Loucy (cell line): ENCODE data around the gene ANO2.

Experiments used
- H2AFZ ChIP-seq: fragments of 200-600 bp; sonication (generic); 2 replicates; pipeline ENCODE4 v1.6.0; 2016; ENCODE audit warnings: antibody characterized with exemption, mild to moderate bottlenecking, low read length, moderate library complexity
- H3F3A ChIP-seq: fragments of 200-600 bp; 2 replicates; pipeline ENCODE4 v1.6.0; 2016; ENCODE audit warnings: antibody characterized with exemption, low read depth, mild to moderate bottlenecking
- H3K27me3 ChIP-seq: fragments of 200-600 bp; sonication (generic); 2 replicates; pipeline ENCODE4 v1.6.1; 2014; ENCODE audit warnings: low read length, mild to moderate bottlenecking; ENCODE audit not compliant: insufficient read depth, poor library complexity, severe bottlenecking
- H3K36me3 ChIP-seq: fragments of 200-600 bp; sonication (generic); 2 replicates; pipeline ENCODE4 v1.6.1; 2016; ENCODE audit warnings: low read length; ENCODE audit not compliant: insufficient read depth
- H3K4me1 ChIP-seq: fragments of 200-600 bp; sonication (generic); 2 replicates; pipeline ENCODE4 v1.5.1; 2014; ENCODE audit warnings: low read length, mild to moderate bottlenecking; ENCODE audit not compliant: insufficient read depth, poor library complexity, severe bottlenecking
- H3K4me2 ChIP-seq: fragments of 200-600 bp; sonication (generic); 2 replicates; pipeline ENCODE4 v1.6.0; 2014; ENCODE audit warnings: antibody characterized with exemption, low read length, low read depth, mild to moderate bottlenecking; ENCODE audit not compliant: poor library complexity, severe bottlenecking
- H3K4me3 ChIP-seq: fragments of 200-600 bp; sonication (generic); 2 replicates; pipeline ENCODE4 v1.5.1; 2014; ENCODE audit warnings: low read length, mild to moderate bottlenecking, mixed read lengths; ENCODE audit not compliant: poor library complexity, severe bottlenecking
- H3K79me2 ChIP-seq: fragments of 200-600 bp; sonication (generic); 2 replicates; pipeline ENCODE4 v1.6.1; 2014; ENCODE audit warnings: low read length; ENCODE audit not compliant: insufficient read depth
- H3K9ac ChIP-seq: fragments of 200-600 bp; sonication (generic); 2 replicates; pipeline ENCODE4 v1.6.0; 2014; ENCODE audit warnings: mild to moderate bottlenecking, low read depth, low read length, moderate library complexity; ENCODE audit not compliant: poor library complexity, severe bottlenecking
- H3K9me2 ChIP-seq: fragments of 200-600 bp; sonication (generic); replicated peaks from 2 replicates; pipeline ENCODE4 v1.6.1; 2016; ENCODE audit warnings: low read depth, low read length, mixed read lengths
- H3K9me3 ChIP-seq: fragments of 200-600 bp; sonication (generic); 2 replicates; pipeline ENCODE4 v1.6.1; 2014; ENCODE audit warnings: mild to moderate bottlenecking, antibody characterized with exemption, low read length, low read depth; ENCODE audit not compliant: insufficient read depth
- H4K20me1 ChIP-seq: fragments of 200-600 bp; sonication (generic); 2 replicates; pipeline ENCODE4 v1.6.0; 2014; ENCODE audit warnings: antibody characterized with exemption, low read length, mild to moderate bottlenecking; ENCODE audit not compliant: insufficient read depth, poor library complexity, severe bottlenecking
- EZH2phosphoT487 ChIP-seq: fragments of 200-600 bp; IDR thresholded peaks from 2 replicates; pipeline ENCODE4 v1.6.1; 2018; ENCODE audit warnings: antibody characterized with exemption, mild to moderate bottlenecking, moderate library complexity, borderline replicate concordance
- TF ChIP-seq, protein P1 (sequence below): fragments of 200-600 bp; sonication (generic); conservative IDR thresholded peaks from 2 replicates; pipeline ENCODE4 v1.5.1; 2014; ENCODE audit warnings: mild to moderate bottlenecking, antibody characterized with exemption, low read length

The ANO2 gene

DNA sequence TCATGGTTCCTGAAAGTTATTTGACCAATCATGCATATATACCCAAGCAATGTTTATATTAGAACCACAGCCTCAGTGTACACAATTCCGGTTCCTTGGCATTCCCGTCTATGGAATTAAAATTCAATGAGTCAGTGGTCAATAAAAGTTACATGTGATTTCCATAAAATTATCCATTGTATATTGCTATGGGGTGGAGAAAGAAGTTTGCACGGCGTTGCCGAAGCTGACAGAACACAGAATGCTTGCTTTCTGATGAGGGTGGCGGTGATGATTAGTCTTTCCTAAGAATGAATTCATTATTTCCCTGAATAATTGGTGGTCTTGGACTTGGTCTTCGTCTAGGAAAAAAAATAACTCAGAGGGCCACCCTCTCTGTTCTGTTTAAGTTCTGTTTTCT, 214.1 kb downstream of the ANO2 start:
- Histone ChIP-seq H4K20me1 (no peaks in the 10 kb centered on the region), H3K79me2 (no peaks in the 10 kb centered on the region), H3K4me1 (peaks cover 6% of the 10 kb centered on the region), H3K4me2 (no peak overlapping the region), H3K9ac (no peak overlapping the region), H3K9me3 (no peaks in the 10 kb centered on the region), H2AFZ (no peak overlapping the region), H3K27me3 (no peaks in the 10 kb centered on the region), H3K36me3 (no peaks in the 10 kb centered on the region), H3K9me2 (no peaks in the 10 kb centered on the region), H3K4me3 (no peak overlapping the region), H3F3A (no peaks in the 10 kb centered on the region)
- TF ChIP-seq, protein P1, sequence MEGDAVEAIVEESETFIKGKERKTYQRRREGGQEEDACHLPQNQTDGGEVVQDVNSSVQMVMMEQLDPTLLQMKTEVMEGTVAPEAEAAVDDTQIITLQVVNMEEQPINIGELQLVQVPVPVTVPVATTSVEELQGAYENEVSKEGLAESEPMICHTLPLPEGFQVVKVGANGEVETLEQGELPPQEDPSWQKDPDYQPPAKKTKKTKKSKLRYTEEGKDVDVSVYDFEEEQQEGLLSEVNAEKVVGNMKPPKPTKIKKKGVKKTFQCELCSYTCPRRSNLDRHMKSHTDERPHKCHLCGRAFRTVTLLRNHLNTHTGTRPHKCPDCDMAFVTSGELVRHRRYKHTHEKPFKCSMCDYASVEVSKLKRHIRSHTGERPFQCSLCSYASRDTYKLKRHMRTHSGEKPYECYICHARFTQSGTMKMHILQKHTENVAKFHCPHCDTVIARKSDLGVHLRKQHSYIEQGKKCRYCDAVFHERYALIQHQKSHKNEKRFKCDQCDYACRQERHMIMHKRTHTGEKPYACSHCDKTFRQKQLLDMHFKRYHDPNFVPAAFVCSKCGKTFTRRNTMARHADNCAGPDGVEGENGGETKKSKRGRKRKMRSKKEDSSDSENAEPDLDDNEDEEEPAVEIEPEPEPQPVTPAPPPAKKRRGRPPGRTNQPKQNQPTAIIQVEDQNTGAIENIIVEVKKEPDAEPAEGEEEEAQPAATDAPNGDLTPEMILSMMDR: no peak
- no peak for TF ChIP-seq EZH2phosphoT487

- Histone ChIP-seq H2AFZ (no peak overlapping the region), H3K9me3 (no peaks in the 10 kb centered on the region), H3K36me3 (no peaks in the 10 kb centered on the region), H3K9me2 (no peaks in the 10 kb centered on the region), H3K79me2 (no peaks in the 10 kb centered on the region), H3K4me2 (no peak overlapping the region), H4K20me1 (no peaks in the 10 kb centered on the region), H3K9ac (no peak overlapping the region), H3K27me3 (no peaks in the 10 kb centered on the region), H3K4me1 (peaks cover 38% of the 10 kb centered on the region), H3F3A (0 out of 2 replicates have a peak, but pooled peaks cover 4% of the 10 kb centered on the region), H3K4me3 (no peak overlapping the region)
- TF ChIP-seq, protein P1: no peak
- no peak for TF ChIP-seq EZH2phosphoT487
These were observed 221.3 kb downstream of the ANO2 start for GRCh38 chr12:5723711-5724252.

- no peak for TF ChIP-seq EZH2phosphoT487
These were observed 222.0 kb downstream of the ANO2 start for GRCh38 chr12:5723071-5723470.

GRCh38 chr12:5720381-5721005, 224.6 kb downstream of the ANO2 start:
- H3K9me2 ChIP-seq: no peaks in the 10 kb centered on the region
- H4K20me1 ChIP-seq: no peaks in the 10 kb centered on the region
- no peak overlapping the region for H3K9ac ChIP-seq
- H3F3A ChIP-seq: 0 out of 2 replicates have a peak, but pooled peaks cover 4% of the 10 kb centered on the region
- no peaks in the 10 kb centered on the region for H3K79me2 ChIP-seq
- no peak overlapping the region for H3K4me2 ChIP-seq
- no peaks in the 10 kb centered on the region for H3K27me3 ChIP-seq
- no peak overlapping the region for H3K4me3 ChIP-seq
- peaks cover 58% of the 10 kb centered on the region for H3K4me1 ChIP-seq
- no peaks in the 10 kb centered on the region for H3K36me3 ChIP-seq
- TF ChIP-seq EZH2phosphoT487: no peak
- TF ChIP-seq, protein P1: no peak
- H2AFZ ChIP-seq: no peak overlapping the region
- H3K9me3 ChIP-seq: no peaks in the 10 kb centered on the region

More at GRCh38 chr12:5723071-5723470, 222.0 kb downstream of the ANO2 start:
- no peaks in the 10 kb centered on the region for H3K9me3 ChIP-seq
- no peaks in the 10 kb centered on the region for H3K9me2 ChIP-seq
- H3K9ac ChIP-seq: no peak overlapping the region
- H3K27me3 ChIP-seq: no peaks in the 10 kb centered on the region
- H3K4me3 ChIP-seq: no peak overlapping the region
- H3K36me3 ChIP-seq: no peaks in the 10 kb centered on the region
- H3K4me1 ChIP-seq: peaks cover 45% of the 10 kb centered on the region
- 0 out of 2 replicates have a peak, but pooled peaks cover 4% of the 10 kb centered on the region for H3F3A ChIP-seq
- no peaks in the 10 kb centered on the region for H4K20me1 ChIP-seq
- H3K79me2 ChIP-seq: no peaks in the 10 kb centered on the region
- H3K4me2 ChIP-seq: no peak overlapping the region
- H2AFZ ChIP-seq: no peak overlapping the region
